Mesothelial cell of epicardium (in vitro differentiated cells): ENCODE results near the gene EHMT1. TPM values are rescaled to one million over a fixed set of nuclear protein-coding genes. Genes with fewer than 3 reads are reported as not detected.

ENCODE experiments used
- DNase-seq, 2 experiments: peaks; one replicate each; pipeline ENCODE4 v3.0.0; 2021; ENCODE audit warnings: low spot score in 2 of 2; ENCODE audit not compliant: unreplicated experiment in 2 of 2
- H3K27ac Mint-ChIP-seq: 2 replicates; pipeline ENCODE4 v1.8.0; 2021; ENCODE audit warnings: mixed read lengths
- H3K27me3 Mint-ChIP-seq: 2 replicates; pipeline ENCODE4 v1.8.0; 2021; ENCODE audit warnings: low read depth, mixed read lengths
- H3K36me3 Mint-ChIP-seq: 2 replicates; pipeline ENCODE4 v1.8.0; 2021; ENCODE audit warnings: mixed read lengths
- H3K4me1 Mint-ChIP-seq: 2 replicates; pipeline ENCODE4 v1.8.0; 2021; ENCODE audit warnings: mixed read lengths
- H3K4me3 Mint-ChIP-seq: 2 replicates; pipeline ENCODE4 v1.8.0; 2021; ENCODE audit warnings: mild to moderate bottlenecking, moderate library complexity, mixed read lengths
- H3K9me3 Mint-ChIP-seq: 2 replicates; pipeline ENCODE4 v1.8.0; 2021; ENCODE audit warnings: mixed read lengths
- CTCF ChIP-seq: fragments of 200-600 bp; sonication (generic); IDR thresholded peaks from one replicate; pipeline ENCODE4 v1.5.0; 2021; ENCODE audit warnings: antibody characterized with exemption; ENCODE audit not compliant: unreplicated experiment
- total RNA-seq: library from RNA; stranded (reverse); gene quantifications from 3 replicates; pipeline ENCODE4 v1.2.1, GENCODE V29; 2021

Gene EHMT1
- total RNA-seq, 1 donor from 2014 or later = 147 TPM

- DNase-seq = no peak
- Mint-ChIP-seq H3K27ac (no peak overlapping the region), H3K36me3 (peaks cover 73% of the 10 kb centered on the region), H3K4me1 (no peaks in the 10 kb centered on the region), H3K4me3 (no peak overlapping the region), H3K9me3 (peaks cover 9% of the 10 kb centered on the region), H3K27me3 (no peaks in the 10 kb centered on the region)
- TF ChIP-seq CTCF = no peak
Observed at GRCh38 chr9:137759117-137759516, 140.3 kb downstream of the EHMT1 start.

- no peak overlapping the region for H3K4me3 Mint-ChIP-seq
- no peaks in the 10 kb centered on the region for H3K27me3 Mint-ChIP-seq
- H3K4me1 Mint-ChIP-seq = no peaks in the 10 kb centered on the region
- H3K27ac Mint-ChIP-seq = no peak overlapping the region
- H3K36me3 Mint-ChIP-seq = peaks cover 72% of the 10 kb centered on the region
- no peak for DNase-seq
- TF ChIP-seq CTCF = no peak
- H3K9me3 Mint-ChIP-seq = peaks cover 8% of the 10 kb centered on the region
Observed at GRCh38 chr9:137759649-137760321, 141.0 kb downstream of the EHMT1 start.

- DNase-seq = no peak
- H3K4me3 Mint-ChIP-seq = no peak overlapping the region
- peaks cover 67% of the 10 kb centered on the region for H3K36me3 Mint-ChIP-seq
Observed at GRCh38 chr9:137760426-137760825, 141.6 kb downstream of the EHMT1 start.

GRCh38 chr9:137761032-137761431 is 142.2 kb downstream of the EHMT1 start:
- Mint-ChIP-seq H3K36me3 (peaks cover 63% of the 10 kb centered on the region), H3K4me1 (no peaks in the 10 kb centered on the region), H3K9me3 (no peaks in the 10 kb centered on the region), H3K4me3 (no peak overlapping the region), H3K27ac (no peak overlapping the region), H3K27me3 (no peaks in the 10 kb centered on the region)
- TF ChIP-seq CTCF = no peak
- no peak for DNase-seq

More at GRCh38 chr9:137760426-137760825, 141.6 kb downstream of the EHMT1 start:
- no peaks in the 10 kb centered on the region for H3K27me3 Mint-ChIP-seq
- no peaks in the 10 kb centered on the region for H3K4me1 Mint-ChIP-seq
- TF ChIP-seq CTCF = no peak
- peaks cover 4% of the 10 kb centered on the region for H3K9me3 Mint-ChIP-seq
- no peak overlapping the region for H3K27ac Mint-ChIP-seq

- no peaks in the 10 kb centered on the region for H3K27me3 Mint-ChIP-seq
- TF ChIP-seq CTCF = no peak
- no peak overlapping the region for H3K27ac Mint-ChIP-seq
- peaks cover 58% of the 10 kb centered on the region for H3K36me3 Mint-ChIP-seq
- H3K9me3 Mint-ChIP-seq = no peaks in the 10 kb centered on the region
- H3K4me1 Mint-ChIP-seq = no peaks in the 10 kb centered on the region
- DNase-seq = no peak
- no peak overlapping the region for H3K4me3 Mint-ChIP-seq
Observed at GRCh38 chr9:137761793-137762192, 143.0 kb downstream of the EHMT1 start.
